Stimulated activated CD4-positive, alpha-beta T cell treated with anti-CD3 and anti-CD28 coated beads, Interleukin-4, amount 100 ng/mL, for 1 hour (primary cell): ENCODE measurements around the gene PRUNE2.
"Not testable (repeated sequence)": the region's sequence is repeated elsewhere in the genome, so short reads cannot be mapped to it uniquely, and the experiment has no call there.

Experiments
- DNase-seq: peaks from one replicate; pipeline ENCODE4 v3.0.0-alpha.2; 2020

The PRUNE2 gene

GRCh38 chr9:76691517-76692313, 214.2 kb downstream of the PRUNE2 start:
- no peak for DNase-seq

GRCh38 chr9:76690973-76691370, 214.9 kb downstream of the PRUNE2 start:
- DNase-seq, result no peak

GRCh38 chr9:76690246-76690972, 215.5 kb downstream of the PRUNE2 start:
- no peak for DNase-seq

- DNase-seq, result no peak
These were observed 217.3 kb downstream of the PRUNE2 start for GRCh38 chr9:76688471-76689238.

GRCh38 chr9:76687861-76688391, 218.0 kb downstream of the PRUNE2 start:
- no peak for DNase-seq

- no peak for DNase-seq
These were observed 219.2 kb downstream of the PRUNE2 start for GRCh38 chr9:76686756-76687155.

- no peak for DNase-seq
These were observed 221.7 kb downstream of the PRUNE2 start for GRCh38 chr9:76684213-76684612.

GRCh38 chr9:76681556-76681955, 224.4 kb downstream of the PRUNE2 start:
- DNase-seq, result no peak

GRCh38 chr9:76680716-76681425, 225.0 kb downstream of the PRUNE2 start:
- no peak for DNase-seq

- DNase-seq, result no peak
These were observed 228.3 kb downstream of the PRUNE2 start for GRCh38 chr9:76677481-76678055.

- DNase-seq, result no peak
These were observed 229.1 kb downstream of the PRUNE2 start for GRCh38 chr9:76676857-76677256.

GRCh38 chr9:76667521-76667957, 238.4 kb downstream of the PRUNE2 start:
- no peak for DNase-seq

- not testable (repeated sequence) for DNase-seq
These were observed 239.9 kb downstream of the PRUNE2 start for GRCh38 chr9:76665966-76666365.

- no peak for DNase-seq
These were observed 240.5 kb downstream of the PRUNE2 start for GRCh38 chr9:76665458-76665857.

GRCh38 chr9:76664120-76664519, 241.8 kb downstream of the PRUNE2 start:
- DNase-seq, result no peak

GRCh38 chr9:76662476-76663281, 243.2 kb downstream of the PRUNE2 start:
- no peak for DNase-seq

GRCh38 chr9:76658510-76659231, 247.2 kb downstream of the PRUNE2 start:
- no peak for DNase-seq

- DNase-seq, result no peak
These were observed 248.6 kb downstream of the PRUNE2 start for GRCh38 chr9:76657265-76657664.

- no peak for DNase-seq
These were observed 249.9 kb downstream of the PRUNE2 start for GRCh38 chr9:76655971-76656370.

GRCh38 chr9:76655121-76655541, 250.8 kb downstream of the PRUNE2 start:
- DNase-seq, result no peak

GRCh38 chr9:76654575-76654974, 251.3 kb downstream of the PRUNE2 start:
- DNase-seq, result no peak
